ENCODE data around the gene ATP6V1F.
"Not testable (repeated sequence)": the region's sequence is repeated elsewhere in the genome, so short reads cannot be mapped to it uniquely, and the experiment has no call there.

DNA sequence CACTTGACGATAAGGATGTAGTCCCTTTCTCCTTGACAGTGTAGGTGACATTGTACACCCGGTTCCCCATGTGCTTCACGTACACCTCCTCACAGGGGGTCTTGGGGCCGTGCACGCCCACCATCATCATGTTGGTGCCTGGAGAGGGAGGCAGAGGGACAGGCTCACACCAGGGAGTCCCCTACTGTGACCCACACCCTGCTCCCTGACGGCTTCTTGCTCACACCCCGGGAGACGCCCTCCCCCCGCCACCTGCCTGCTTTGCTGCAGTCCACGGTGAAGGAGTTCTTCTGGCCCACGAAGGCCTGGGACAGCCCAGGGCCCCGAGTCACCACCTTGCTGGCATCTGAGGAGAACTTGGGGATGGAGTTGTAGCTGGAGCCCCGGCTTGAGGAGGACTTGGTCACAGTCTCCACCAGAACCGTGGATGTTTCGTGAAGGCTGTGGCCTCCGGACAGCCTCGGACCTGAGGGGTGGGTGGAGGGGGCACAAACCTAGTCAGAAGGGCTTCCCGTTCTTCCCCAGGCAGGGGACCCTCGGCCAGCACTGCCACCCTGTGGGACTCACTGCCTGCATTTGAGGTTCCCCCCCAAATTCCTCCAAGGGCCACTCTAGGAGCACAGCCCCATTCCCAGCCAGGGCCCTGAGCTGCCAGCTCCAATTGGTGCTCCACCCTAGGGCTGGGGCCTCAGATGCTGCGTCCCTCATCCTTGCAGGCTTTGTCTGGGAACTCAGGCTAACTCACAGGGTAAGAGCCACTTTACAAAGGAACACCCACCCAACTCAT is 50.2 kb downstream of the ATP6V1F start:
- TF ChIP-seq, protein P1, sequence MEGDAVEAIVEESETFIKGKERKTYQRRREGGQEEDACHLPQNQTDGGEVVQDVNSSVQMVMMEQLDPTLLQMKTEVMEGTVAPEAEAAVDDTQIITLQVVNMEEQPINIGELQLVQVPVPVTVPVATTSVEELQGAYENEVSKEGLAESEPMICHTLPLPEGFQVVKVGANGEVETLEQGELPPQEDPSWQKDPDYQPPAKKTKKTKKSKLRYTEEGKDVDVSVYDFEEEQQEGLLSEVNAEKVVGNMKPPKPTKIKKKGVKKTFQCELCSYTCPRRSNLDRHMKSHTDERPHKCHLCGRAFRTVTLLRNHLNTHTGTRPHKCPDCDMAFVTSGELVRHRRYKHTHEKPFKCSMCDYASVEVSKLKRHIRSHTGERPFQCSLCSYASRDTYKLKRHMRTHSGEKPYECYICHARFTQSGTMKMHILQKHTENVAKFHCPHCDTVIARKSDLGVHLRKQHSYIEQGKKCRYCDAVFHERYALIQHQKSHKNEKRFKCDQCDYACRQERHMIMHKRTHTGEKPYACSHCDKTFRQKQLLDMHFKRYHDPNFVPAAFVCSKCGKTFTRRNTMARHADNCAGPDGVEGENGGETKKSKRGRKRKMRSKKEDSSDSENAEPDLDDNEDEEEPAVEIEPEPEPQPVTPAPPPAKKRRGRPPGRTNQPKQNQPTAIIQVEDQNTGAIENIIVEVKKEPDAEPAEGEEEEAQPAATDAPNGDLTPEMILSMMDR (IDR thresholded peaks at IDR 0.05) = not testable (repeated sequence)
- TF ChIP-seq POLR2A (IDR thresholded peaks at IDR 0.05) = not testable (repeated sequence)

Data from thyroid gland (tissue), 4 donors.